Transverse colon (tissue), 4 donors: ENCODE measurements around the gene CACNA1S. TPM values are rescaled to one million over a fixed set of nuclear protein-coding genes. Genes with fewer than 3 reads are reported as not detected.

ENCODE experiments used
- DNase-seq: peaks from one replicate; pipeline ENCODE4 v3.0.0-alpha.2; 2019
- H3K27ac ChIP-seq, 4 donors: fragments of 200-600 bp; sonication (generic); 2 replicates each; pipeline ENCODE4 v1.5.1; 2016 to 2018; ENCODE audit warnings: inconsistent platforms in 4 of 4
- H3K27me3 ChIP-seq: fragments of 200-600 bp; sonication (generic); 2 replicates; pipeline ENCODE4 v1.5.1; 2017; ENCODE audit warnings: inconsistent platforms
- H3K36me3 ChIP-seq, 4 donors: fragments of 200-600 bp; sonication (generic); 2 replicates each; pipeline ENCODE4 v1.5.1; 2017 to 2019; ENCODE audit warnings: inconsistent platforms in 4 of 4
- H3K4me1 ChIP-seq, 4 donors: fragments of 200-600 bp; sonication (generic); 2 replicates each; pipeline ENCODE4 v1.5.1; 2017 to 2020; ENCODE audit warnings: inconsistent platforms in 4 of 4
- H3K4me3 ChIP-seq, 4 donors: fragments of 200-600 bp; sonication (generic); 1 replicate in 1 of 4; 2 replicates in 3 of 4; pipeline versions ENCODE4 v1.5.1 to v1.6.1; 2017 to 2019; ENCODE audit warnings: inconsistent platforms in 4 of 4
- H3K9me3 ChIP-seq, 2 donors: fragments of 200-600 bp; sonication (generic); 2 replicates each; pipeline ENCODE4 v1.5.1; 2017 to 2019; ENCODE audit warnings: inconsistent platforms in 2 of 2
- EP300 ChIP-seq: sonication (generic); formaldehyde crosslinking; IDR thresholded peaks from one replicate; pipeline ENCODE4 v1.6.1; 2017; ENCODE audit warnings: antibody characterized with exemption, low read depth
- POLR2A ChIP-seq: fragments of 450-650 bp; IDR thresholded peaks from one replicate; pipeline ENCODE4 v1.6.1; 2016; ENCODE audit warnings: antibody characterized with exemption, mild to moderate bottlenecking, moderate library complexity
- POLR2AphosphoS5 ChIP-seq, 3 donors: sonication (generic); formaldehyde crosslinking; IDR thresholded peaks; one replicate each; pipeline ENCODE4 v1.6.1; 2016; ENCODE audit warnings: antibody characterized with exemption in 3 of 3
- WGBS, 2 donors: methylation state at CpG; one replicate each; pipeline ENCODE4 v1.1.5; 2018; ENCODE audit warnings: low coverage in 1 of 2; 5-methylcytosine and 5-hydroxymethylcytosine counted together
- in situ Hi-C, 4 donors: fragments of 200-750 bp; cut with MboI; loops; one replicate each; pipeline versions ENCODE4 v1.15.0 to v1.15.1; 2017; ENCODE audit warnings: low sequenced_read_pairs in 3 of 4, low pct_ligation_motif_present in 1 of 4, low pct_unique_long_range_greater_than_20kb in 1 of 4
- intact Hi-C: fragments of 100-400 bp; cut with DNase I; formaldehyde crosslinking; loops from one replicate; pipeline ENCODE4 v1.15.1; 2023; ENCODE audit warnings: low total_unique reads
- total RNA-seq, 4 donors: library from RNA; depleted of rRNA; stranded (reverse); fragments of >200 nt; gene quantifications; one replicate each; pipeline ENCODE4 v1.1.0, GENCODE V29; 2016
- TF ChIP-seq, protein P1 (sequence below), 5 experiments: fragments of 200-600 bp in 3 of 5; fragments of 450-650 bp in 2 of 5; sonication (generic) in 3 of 5; IDR thresholded peaks; 1 replicate in 2 of 5; 2 replicates in 3 of 5; pipeline ENCODE4 v1.5.1; 2016 to 2017; ENCODE audit warnings: antibody characterized with exemption in 5 of 5, inconsistent platforms in 3 of 5, mild to moderate bottlenecking in 2 of 5, moderate library complexity in 1 of 5

CACNA1S gene
- total RNA-seq, 4 donors from 2014 or later: not detected

DNA sequence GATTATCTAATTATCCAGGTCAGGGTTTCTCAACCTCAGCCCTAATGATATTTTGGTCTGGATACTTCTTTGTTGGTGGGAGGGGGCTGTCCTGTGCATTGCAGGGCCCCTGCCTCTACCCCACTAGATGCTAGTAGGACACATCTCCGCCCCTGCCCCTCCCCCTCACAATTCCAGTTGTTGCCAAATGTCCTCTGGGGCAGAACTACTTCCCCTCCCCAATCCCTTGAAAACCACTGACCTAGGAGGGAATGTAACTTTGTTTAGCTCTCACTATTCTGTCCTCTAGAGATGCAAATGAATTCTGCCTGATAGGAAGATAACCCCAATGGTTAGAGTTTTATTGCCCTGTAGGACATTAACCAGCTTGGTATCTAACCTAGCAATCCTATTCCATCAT is 8.1 kb downstream of the CACNA1S start:
- DNase-seq: no peak
- Histone ChIP-seq H3K27ac (no peak overlapping the region), H3K4me1 (no peaks in the 10 kb centered on the region), H3K36me3 (no peaks in the 10 kb centered on the region), H3K4me3 (no peak overlapping the region), H3K27me3 (no peaks in the 10 kb centered on the region), H3K9me3 (no peaks in the 10 kb centered on the region)
- in situ Hi-C loops (loop anchor here in 1 of 4 donors (25.0 kb wide), 1 partner anchor 117 kb away; no protein-coding TSS in a partner anchor), intact Hi-C loops (no loop called here)
- WGBS, 2 donors: 61% methylated on average over 1 of the region's 1 CpG; no CpG with 5 or more reads in 1 of the 2 donors
- TF ChIP-seq, protein P1, sequence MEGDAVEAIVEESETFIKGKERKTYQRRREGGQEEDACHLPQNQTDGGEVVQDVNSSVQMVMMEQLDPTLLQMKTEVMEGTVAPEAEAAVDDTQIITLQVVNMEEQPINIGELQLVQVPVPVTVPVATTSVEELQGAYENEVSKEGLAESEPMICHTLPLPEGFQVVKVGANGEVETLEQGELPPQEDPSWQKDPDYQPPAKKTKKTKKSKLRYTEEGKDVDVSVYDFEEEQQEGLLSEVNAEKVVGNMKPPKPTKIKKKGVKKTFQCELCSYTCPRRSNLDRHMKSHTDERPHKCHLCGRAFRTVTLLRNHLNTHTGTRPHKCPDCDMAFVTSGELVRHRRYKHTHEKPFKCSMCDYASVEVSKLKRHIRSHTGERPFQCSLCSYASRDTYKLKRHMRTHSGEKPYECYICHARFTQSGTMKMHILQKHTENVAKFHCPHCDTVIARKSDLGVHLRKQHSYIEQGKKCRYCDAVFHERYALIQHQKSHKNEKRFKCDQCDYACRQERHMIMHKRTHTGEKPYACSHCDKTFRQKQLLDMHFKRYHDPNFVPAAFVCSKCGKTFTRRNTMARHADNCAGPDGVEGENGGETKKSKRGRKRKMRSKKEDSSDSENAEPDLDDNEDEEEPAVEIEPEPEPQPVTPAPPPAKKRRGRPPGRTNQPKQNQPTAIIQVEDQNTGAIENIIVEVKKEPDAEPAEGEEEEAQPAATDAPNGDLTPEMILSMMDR (IDR thresholded peaks at IDR 0.05): no peak
- no peak for TF ChIP-seq EP300
- no peak for TF ChIP-seq POLR2AphosphoS5 (IDR thresholded peaks at IDR 0.05)
- no peak for TF ChIP-seq POLR2A

DNA sequence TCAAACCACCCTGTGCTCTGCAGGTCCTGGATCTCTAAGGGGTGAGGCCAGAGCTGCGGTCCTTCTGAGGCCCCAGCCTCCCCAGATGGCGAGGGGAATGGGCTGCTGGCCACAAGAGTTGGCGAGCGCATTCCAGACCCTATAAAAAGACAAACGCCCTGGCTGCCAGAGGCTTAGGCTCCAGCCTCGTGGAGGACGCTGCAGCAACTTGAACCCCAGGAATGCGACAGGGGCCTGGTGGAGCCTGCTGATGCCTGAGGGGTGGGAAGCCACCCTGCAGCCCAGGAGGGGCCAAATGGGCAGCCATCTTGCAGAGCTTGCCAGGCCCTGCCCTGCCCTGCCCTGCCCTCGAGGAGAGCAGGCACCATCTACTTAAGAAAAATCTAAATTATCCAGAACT is 8.6 kb downstream of the CACNA1S start:
- TF ChIP-seq POLR2AphosphoS5 (IDR thresholded peaks at IDR 0.05): no peak
- no peak for TF ChIP-seq EP300
- TF ChIP-seq POLR2A: no peak
- TF ChIP-seq, protein P1 (IDR thresholded peaks at IDR 0.05): no peak
- DNase-seq: no peak
- no peaks in the 10 kb centered on the region for H3K27me3 ChIP-seq
- no peaks in the 10 kb centered on the region for H3K9me3 ChIP-seq
- in situ Hi-C loops: loop anchor here in 1 of 4 donors (25.0 kb wide), 1 partner anchor 116 kb away; no protein-coding TSS in a partner anchor
- H3K27ac ChIP-seq: no peak overlapping the region
- no peaks in the 10 kb centered on the region for H3K4me1 ChIP-seq
- no peak overlapping the region for H3K4me3 ChIP-seq
- no peaks in the 10 kb centered on the region for H3K36me3 ChIP-seq
- 76% methylated on average over 9 of the region's 9 CpGs; no CpG with 5 or more reads in 1 of the 2 donors for WGBS, 2 donors
- intact Hi-C loops: no loop called here

DNA sequence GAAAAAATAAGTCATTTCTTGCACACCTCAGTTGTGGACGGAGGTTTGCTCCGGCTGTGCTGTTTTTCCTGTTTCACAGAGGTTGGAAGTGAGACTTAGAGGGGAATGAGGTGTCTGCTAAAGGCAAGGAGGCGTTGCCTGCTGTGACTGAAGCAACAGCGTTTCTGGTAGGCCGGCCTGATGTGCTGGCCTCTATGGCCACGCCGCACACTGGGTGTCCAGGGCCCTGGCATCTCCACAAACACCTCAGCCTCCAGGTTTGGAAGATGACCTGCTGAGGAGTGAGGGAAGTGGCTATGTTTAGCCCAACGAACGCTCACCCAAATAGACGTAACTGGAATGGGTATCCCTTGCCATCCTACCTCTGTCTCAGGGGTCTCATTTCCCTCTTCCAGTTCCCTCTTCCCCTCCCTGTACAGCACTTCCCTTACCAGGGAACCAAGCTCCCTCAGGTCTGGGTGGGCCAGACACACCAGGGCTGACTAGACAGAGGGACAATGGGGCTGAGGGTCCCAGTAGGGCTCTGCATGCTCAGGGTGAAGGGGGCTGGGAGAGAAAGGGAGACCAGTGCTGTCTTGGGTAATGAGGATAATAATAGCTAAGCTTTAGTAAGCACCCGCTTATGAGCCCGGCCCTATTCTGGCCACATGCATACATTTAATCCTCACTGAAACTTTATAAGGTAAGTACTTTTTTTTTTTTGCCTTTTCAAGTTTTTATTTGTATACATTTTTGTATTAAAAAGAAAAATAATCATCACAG is 11.9 kb downstream of the CACNA1S start:
- 87 to 90% methylated on average over 2 to 12 of the region's 12 CpGs for WGBS, 2 donors
- Histone ChIP-seq H3K27me3 (no peaks in the 10 kb centered on the region), H3K27ac (no peak overlapping the region), H3K9me3 (no peaks in the 10 kb centered on the region), H3K36me3 (no peaks in the 10 kb centered on the region), H3K4me3 (no peak overlapping the region), H3K4me1 (no peaks in the 10 kb centered on the region)
- intact Hi-C loops (no loop called here), in situ Hi-C loops (loop anchor here in 1 of 4 donors (25.0 kb wide), 1 partner anchor 113 kb away; no protein-coding TSS in a partner anchor)
- TF ChIP-seq POLR2AphosphoS5 (IDR thresholded peaks at IDR 0.05) (no peak), POLR2A (no peak), EP300 (no peak)
- TF ChIP-seq, protein P1 (IDR thresholded peaks at IDR 0.05): no peak
- no peak for DNase-seq

DNA sequence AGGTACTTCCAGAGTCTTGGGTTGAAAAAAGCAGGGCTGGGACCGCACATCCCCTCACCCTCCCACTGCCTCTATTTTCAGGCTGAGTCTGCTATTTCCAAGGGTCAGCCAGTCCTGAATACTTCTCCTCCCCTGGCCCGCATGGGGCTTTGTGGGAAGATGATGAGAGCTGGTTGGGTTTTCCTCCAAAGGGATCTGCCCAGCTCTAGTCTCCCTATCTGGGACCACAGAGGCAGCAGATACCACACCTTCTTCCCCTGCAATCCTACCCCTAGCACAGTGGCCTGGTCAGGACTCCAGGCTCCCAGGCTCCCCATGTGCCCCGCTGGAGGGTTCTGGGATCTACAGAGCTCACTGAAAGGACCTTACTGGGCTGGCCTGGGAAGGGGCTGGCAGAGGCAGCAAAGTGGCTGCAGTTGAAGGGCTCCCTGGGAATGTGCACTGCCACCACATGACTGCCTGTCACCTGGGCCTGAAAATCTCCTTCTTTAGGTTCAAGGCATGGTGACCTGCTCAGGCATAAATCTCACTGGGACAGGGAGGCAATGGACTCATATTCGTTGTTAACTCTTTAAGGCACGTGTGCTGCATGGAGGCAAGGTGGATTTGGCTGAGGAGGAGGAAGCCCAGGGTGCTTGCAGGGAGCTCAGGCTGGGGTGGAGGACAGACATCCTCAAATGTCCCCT is 13.1 kb downstream of the CACNA1S start:
- WGBS, 2 donors: 78% methylated on average over 5 of the region's 5 CpGs; no CpG with 5 or more reads in 1 of the 2 donors
- no peak for DNase-seq
- no peaks in the 10 kb centered on the region for H3K27me3 ChIP-seq
- no peaks in the 10 kb centered on the region for H3K9me3 ChIP-seq
- in situ Hi-C loops: no loop called here
- TF ChIP-seq, protein P1 (IDR thresholded peaks at IDR 0.05): no peak
- TF ChIP-seq POLR2A: no peak
- intact Hi-C loops: no loop called here
- H3K4me3 ChIP-seq: no peak overlapping the region
- H3K36me3 ChIP-seq: no peaks in the 10 kb centered on the region
- H3K27ac ChIP-seq: no peak overlapping the region
- no peaks in the 10 kb centered on the region for H3K4me1 ChIP-seq
